Pancreas (tissue), 10 donors: ENCODE results near the gene MYBPC2. TPM values are rescaled to one million over a fixed set of nuclear protein-coding genes. Genes with fewer than 3 reads are reported as not detected.
A peak's percentile ranks its signal among the peaks of the same experiment; 100 is the strongest.

Source experiments
- ATAC-seq, 4 donors: fragments of 200-7000 bp; cut with Tn5 transposase; one replicate each; pipeline versions ENCODE4 v1.8.0 to v1.9.1; 2020; ENCODE audit warnings: mild to moderate bottlenecking in 4 of 4, moderate library complexity in 4 of 4
- DNase-seq, 6 donors: peaks; one replicate each; pipeline ENCODE4 v3.0.0-alpha.2; 2020
- FAIRE-seq: peaks from 2 replicates; lab custom pipeline; 2012; peaks lifted over from hg19 to GRCh38; lab: Jason Lieb, UNC
- H3K27ac ChIP-seq, 4 donors: fragments of 200-600 bp; sonication (generic); 1 replicate in 3 of 4; 2 replicates in 1 of 4; pipeline versions ENCODE4 v1.5.0 to v1.8.0; 2020
- H3K27me3 ChIP-seq, 4 donors: fragments of 200-600 bp; one replicate each; pipeline ENCODE4 v1.8.0; 2021
- H3K36me3 ChIP-seq, 3 donors: fragments of 200-600 bp; sonication (generic) in 1 of 3; one replicate each; pipeline versions ENCODE4 v1.5.0 to v1.8.0; 2020 to 2021
- H3K4me1 ChIP-seq, 3 donors: fragments of 200-600 bp; one replicate each; pipeline ENCODE4 v1.8.0; 2021
- H3K4me3 ChIP-seq, 4 donors: fragments of 200-600 bp; sonication (generic) in 2 of 4; one replicate each; pipeline versions ENCODE4 v1.5.0 to v1.8.0; 2020 to 2021
- H3K9me3 ChIP-seq, 4 donors: fragments of 200-600 bp; one replicate each; pipeline ENCODE4 v1.8.0; 2021
- WGBS, 2 donors: extraction: QIAGEN DNeasy Blood & Tissue Kit; methylation state at CpG; one replicate each; pipeline ENCODE4 v1.1.7; 2013; 5-methylcytosine and 5-hydroxymethylcytosine counted together
- intact Hi-C, 3 donors: fragments of 100-400 bp; cut with DNase I; formaldehyde crosslinking; loops; one replicate each; pipeline versions ENCODE4 v1.11.1 to v1.14.2; 2022
- polyA plus RNA-seq, 2 donors: library from polyadenylated mRNA; stranded (reverse); fragments of 200-250 nt; gene quantifications; one replicate each; pipeline ENCODE4 v1.2.3, GENCODE V29; 2013
- total RNA-seq, 6 donors: library from RNA; stranded (reverse); fragmentation: NEBNext Ultra II Directional in 4 of 6; extraction: Animal tissue kit (Norgen Biotek cat#: 25700) in 4 of 6; gene quantifications; one replicate each; pipeline versions ENCODE4 v1.2.1 to v1.2.4, GENCODE V29; 2021 to 2023
- TF ChIP-seq, protein P1 (sequence below), 4 donors: fragments of 200-600 bp; sonication (generic) in 3 of 4; IDR thresholded peaks; one replicate each; pipeline versions ENCODE4 v1.5.0 to v1.8.0; 2021; ENCODE audit warnings: antibody characterized with exemption in 4 of 4
- donor health status: healthy with polysubstance abuse.
- donor health status: DM: no; HTN: no; CAD: no; lungs with moderate emphysema.
- donor health status: DM: no; HTN: no; CAD: no.
- donor health status: control.
- donor health status: control.
- donor health status: Bipolar disorder and iron deficiency.
- donor health status: DM: yes; HTN: yes; CAD: no.
- donor health status: DM: no; HTN: no; CAD: no.
- donor health status: DM: no; HTN: no; CAD: no.
- donor health status: DM: yes; HTN: yes; CAD: no.

MYBPC2 gene
- total and polyA plus RNA-seq, 8 donors, result 0.02 to 1.7 (median 1.5) TPM; not detected in 5

DNA sequence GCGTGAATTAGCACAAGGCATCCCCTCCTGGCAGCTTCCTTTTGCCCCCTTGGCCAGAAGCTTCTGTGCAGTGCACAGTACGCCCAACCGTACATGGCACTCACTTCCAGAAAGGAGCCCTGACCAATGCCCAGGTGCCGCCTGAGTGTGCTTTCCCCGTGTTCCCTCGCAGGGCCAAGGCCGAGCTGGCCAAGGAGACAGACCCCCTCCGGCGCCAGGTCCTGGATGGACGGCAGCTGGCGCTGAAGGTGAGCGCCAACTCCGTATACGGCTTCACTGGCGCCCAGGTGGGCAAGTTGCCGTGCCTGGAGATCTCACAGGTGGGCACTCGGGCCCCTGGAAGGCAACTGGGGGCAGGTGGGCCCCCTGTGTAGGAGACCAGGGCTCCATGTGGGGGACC is 23.3 kb upstream of the MYBPC2 start:
- H3K4me1 ChIP-seq, result no peaks in the 10 kb centered on the region
- no peak overlapping the region for H3K4me3 ChIP-seq
- no peaks in the 10 kb centered on the region for H3K36me3 ChIP-seq
- TF ChIP-seq, protein P1, sequence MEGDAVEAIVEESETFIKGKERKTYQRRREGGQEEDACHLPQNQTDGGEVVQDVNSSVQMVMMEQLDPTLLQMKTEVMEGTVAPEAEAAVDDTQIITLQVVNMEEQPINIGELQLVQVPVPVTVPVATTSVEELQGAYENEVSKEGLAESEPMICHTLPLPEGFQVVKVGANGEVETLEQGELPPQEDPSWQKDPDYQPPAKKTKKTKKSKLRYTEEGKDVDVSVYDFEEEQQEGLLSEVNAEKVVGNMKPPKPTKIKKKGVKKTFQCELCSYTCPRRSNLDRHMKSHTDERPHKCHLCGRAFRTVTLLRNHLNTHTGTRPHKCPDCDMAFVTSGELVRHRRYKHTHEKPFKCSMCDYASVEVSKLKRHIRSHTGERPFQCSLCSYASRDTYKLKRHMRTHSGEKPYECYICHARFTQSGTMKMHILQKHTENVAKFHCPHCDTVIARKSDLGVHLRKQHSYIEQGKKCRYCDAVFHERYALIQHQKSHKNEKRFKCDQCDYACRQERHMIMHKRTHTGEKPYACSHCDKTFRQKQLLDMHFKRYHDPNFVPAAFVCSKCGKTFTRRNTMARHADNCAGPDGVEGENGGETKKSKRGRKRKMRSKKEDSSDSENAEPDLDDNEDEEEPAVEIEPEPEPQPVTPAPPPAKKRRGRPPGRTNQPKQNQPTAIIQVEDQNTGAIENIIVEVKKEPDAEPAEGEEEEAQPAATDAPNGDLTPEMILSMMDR (IDR thresholded peaks at IDR 0.05), result no peak
- intact Hi-C loops, result no loop called here
- ATAC-seq, result no peak
- DNase-seq, result peak in 1 of 6 donors; percentile 55
- H3K9me3 ChIP-seq, result no peaks in the 10 kb centered on the region
- H3K27ac ChIP-seq, result no peak overlapping the region
- no peak for FAIRE-seq
- no peaks in the 10 kb centered on the region for H3K27me3 ChIP-seq
- WGBS, 2 donors, result 95% methylated on average over 17 of the region's 17 CpGs

DNA sequence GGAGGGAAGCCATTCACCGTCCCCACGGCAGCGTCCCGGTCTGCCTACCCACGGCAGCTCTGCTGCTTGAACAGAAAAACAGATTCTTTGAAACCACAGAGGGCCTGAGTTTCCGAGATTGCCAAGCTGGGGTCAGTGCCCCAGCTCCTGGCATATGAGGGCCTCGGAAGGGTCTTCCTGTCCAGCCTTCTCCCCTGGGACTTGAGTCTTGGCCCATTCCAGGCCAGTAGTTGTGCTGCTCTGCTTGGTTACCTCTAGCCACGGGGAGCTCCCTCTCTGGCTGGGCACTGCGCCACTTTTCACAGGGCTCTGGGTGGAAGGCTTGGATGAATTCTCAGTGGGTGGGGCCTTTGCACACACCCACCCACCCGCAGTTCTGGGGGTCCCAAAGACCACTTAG is 22.6 kb upstream of the MYBPC2 start:
- DNase-seq (no peak), FAIRE-seq (no peak), ATAC-seq (no peak)
- Histone ChIP-seq H3K36me3 (no peaks in the 10 kb centered on the region), H3K27me3 (no peaks in the 10 kb centered on the region), H3K4me3 (no peak overlapping the region), H3K9me3 (no peaks in the 10 kb centered on the region), H3K4me1 (no peaks in the 10 kb centered on the region), H3K27ac (no peak overlapping the region)
- whole genome bisulfite sequencing, 2 donors, result 86 to 89% methylated on average over 10 of the region's 10 CpGs
- TF ChIP-seq, protein P1 (IDR thresholded peaks at IDR 0.05), result no peak
- intact Hi-C loops, result no loop called here

DNA sequence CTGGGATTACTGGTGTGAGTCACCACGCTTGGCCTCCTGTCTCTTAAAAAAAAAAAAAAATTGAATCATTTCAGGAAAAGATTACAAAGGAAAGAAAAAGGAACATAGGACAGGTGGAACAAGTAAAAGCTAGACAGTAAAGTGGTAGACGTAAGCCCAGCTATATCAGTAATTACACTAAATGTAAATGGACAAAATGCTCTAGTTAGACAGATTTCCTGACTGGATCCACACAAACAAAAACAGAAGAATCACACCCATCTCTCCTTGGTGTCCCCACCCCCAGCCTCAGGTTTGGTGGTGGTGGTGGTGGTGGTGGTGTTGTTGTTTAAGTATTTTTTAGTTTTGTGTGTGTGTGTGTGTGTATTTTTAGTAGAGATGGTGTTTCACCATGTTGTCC is 20.3 kb upstream of the MYBPC2 start:
- Histone ChIP-seq H3K9me3 (no peaks in the 10 kb centered on the region), H3K4me3 (no peak overlapping the region), H3K27me3 (no peaks in the 10 kb centered on the region), H3K36me3 (no peaks in the 10 kb centered on the region), H3K27ac (no peak overlapping the region), H3K4me1 (peaks cover 0 to 7% (median 5%) of the 10 kb centered on the region in 3 donors)
- intact Hi-C loops, result no loop called here
- FAIRE-seq (no peak), ATAC-seq (no peak), DNase-seq (no peak)
- TF ChIP-seq, protein P1 (IDR thresholded peaks at IDR 0.05), result no peak
- 94 to 96% methylated on average over 2 of the region's 2 CpGs for WGBS, 2 donors

- H3K36me3 ChIP-seq, result no peaks in the 10 kb centered on the region
- H3K4me3 ChIP-seq, result no peak overlapping the region
- 90 to 98% methylated on average over 13 of the region's 13 CpGs for WGBS, 2 donors
- no peak overlapping the region for H3K27ac ChIP-seq
- H3K27me3 ChIP-seq, result no peaks in the 10 kb centered on the region
- ATAC-seq (no peak), FAIRE-seq (no peak), DNase-seq (no peak)
- intact Hi-C loops, result no loop called here
- H3K4me1 ChIP-seq, result peaks cover 0 to 12% (median 7%) of the 10 kb centered on the region in 3 donors
- H3K9me3 ChIP-seq, result no peaks in the 10 kb centered on the region
- TF ChIP-seq, protein P1 (IDR thresholded peaks at IDR 0.05), result no peak
Measured at GRCh38 chr19:50413096-50413495, 19.6 kb upstream of the MYBPC2 start.

GRCh38 chr19:50413531-50413930 is 19.2 kb upstream of the MYBPC2 start:
- DNase-seq, result peak in 1 of 6 donors; percentile 77
- Histone ChIP-seq H3K27ac (no peak overlapping the region), H3K36me3 (no peaks in the 10 kb centered on the region), H3K4me1 (peaks cover 0 to 12% (median 7%) of the 10 kb centered on the region in 3 donors), H3K4me3 (no peak overlapping the region), H3K9me3 (no peaks in the 10 kb centered on the region), H3K27me3 (no peaks in the 10 kb centered on the region)
- intact Hi-C loops, result no loop called here
- FAIRE-seq, result no peak
- ATAC-seq, result no peak
- 95% methylated on average over 19 to 21 of the region's 21 CpGs for WGBS, 2 donors
- TF ChIP-seq, protein P1 (IDR thresholded peaks at IDR 0.05), result no peak
